Pancreas (tissue), 10 donors: ENCODE results near the gene FBXO38. TPM values are rescaled to one million over a fixed set of nuclear protein-coding genes. Genes with fewer than 3 reads are reported as not detected.

Experiments
- ATAC-seq, 4 donors: fragments of 200-7000 bp; cut with Tn5 transposase; one replicate each; pipeline versions ENCODE4 v1.8.0 to v1.9.1; 2020; ENCODE audit warnings: mild to moderate bottlenecking in 4 of 4, moderate library complexity in 4 of 4
- DNase-seq, 6 donors: peaks; one replicate each; pipeline ENCODE4 v3.0.0-alpha.2; 2020
- FAIRE-seq: peaks from 2 replicates; lab custom pipeline; 2012; peaks lifted over from hg19 to GRCh38; lab: Jason Lieb, UNC
- H3K27ac ChIP-seq, 4 donors: fragments of 200-600 bp; sonication (generic); 1 replicate in 3 of 4; 2 replicates in 1 of 4; pipeline versions ENCODE4 v1.5.0 to v1.8.0; 2020
- H3K27me3 ChIP-seq, 4 donors: fragments of 200-600 bp; one replicate each; pipeline ENCODE4 v1.8.0; 2021
- H3K36me3 ChIP-seq, 3 donors: fragments of 200-600 bp; sonication (generic) in 1 of 3; one replicate each; pipeline versions ENCODE4 v1.5.0 to v1.8.0; 2020 to 2021
- H3K4me1 ChIP-seq, 3 donors: fragments of 200-600 bp; one replicate each; pipeline ENCODE4 v1.8.0; 2021
- H3K4me3 ChIP-seq, 4 donors: fragments of 200-600 bp; sonication (generic) in 2 of 4; one replicate each; pipeline versions ENCODE4 v1.5.0 to v1.8.0; 2020 to 2021
- H3K9me3 ChIP-seq, 4 donors: fragments of 200-600 bp; one replicate each; pipeline ENCODE4 v1.8.0; 2021
- WGBS, 2 donors: extraction: QIAGEN DNeasy Blood & Tissue Kit; methylation state at CpG; one replicate each; pipeline ENCODE4 v1.1.7; 2013; 5-methylcytosine and 5-hydroxymethylcytosine counted together
- intact Hi-C, 3 donors: fragments of 100-400 bp; cut with DNase I; formaldehyde crosslinking; loops; one replicate each; pipeline versions ENCODE4 v1.11.1 to v1.14.2; 2022
- polyA plus RNA-seq, 2 donors: library from polyadenylated mRNA; stranded (reverse); fragments of 200-250 nt; gene quantifications; one replicate each; pipeline ENCODE4 v1.2.3, GENCODE V29; 2013
- total RNA-seq, 6 donors: library from RNA; stranded (reverse); fragmentation: NEBNext Ultra II Directional in 4 of 6; extraction: Animal tissue kit (Norgen Biotek cat#: 25700) in 4 of 6; gene quantifications; one replicate each; pipeline versions ENCODE4 v1.2.1 to v1.2.4, GENCODE V29; 2021 to 2023
- TF ChIP-seq, protein P1 (sequence below), 4 donors: fragments of 200-600 bp; sonication (generic) in 3 of 4; IDR thresholded peaks; one replicate each; pipeline versions ENCODE4 v1.5.0 to v1.8.0; 2021; ENCODE audit warnings: antibody characterized with exemption in 4 of 4
- donor health status: healthy with polysubstance abuse.
- donor health status: DM: no; HTN: no; CAD: no; lungs with moderate emphysema.
- donor health status: DM: no; HTN: no; CAD: no.
- donor health status: control.
- donor health status: control.
- donor health status: Bipolar disorder and iron deficiency.
- donor health status: DM: yes; HTN: yes; CAD: no.
- donor health status: DM: no; HTN: no; CAD: no.
- donor health status: DM: no; HTN: no; CAD: no.
- donor health status: DM: yes; HTN: yes; CAD: no.

FBXO38 gene
- total and polyA plus RNA-seq, 8 donors, result 7.0 to 24.3 (median 15.7) TPM

DNA sequence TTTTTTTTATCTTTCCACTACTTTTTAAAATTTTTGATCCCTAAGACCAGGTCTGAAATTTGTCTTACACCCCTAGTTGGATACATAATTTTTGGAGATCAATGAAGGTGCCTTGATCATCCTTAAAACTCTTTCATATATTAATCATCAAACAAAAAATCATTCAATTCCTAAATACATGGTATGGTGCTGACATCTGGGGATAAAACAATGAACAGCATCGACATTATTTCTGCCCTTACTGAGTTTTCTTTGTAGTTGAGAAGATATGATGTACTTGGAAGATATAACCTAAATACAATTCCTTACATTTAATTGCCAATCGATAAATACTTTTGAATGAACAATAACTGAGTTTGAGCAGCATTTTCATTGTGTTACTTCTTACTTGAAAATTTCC, 30.1 kb upstream of the FBXO38 start:
- FAIRE-seq, result no peak
- TF ChIP-seq, protein P1, sequence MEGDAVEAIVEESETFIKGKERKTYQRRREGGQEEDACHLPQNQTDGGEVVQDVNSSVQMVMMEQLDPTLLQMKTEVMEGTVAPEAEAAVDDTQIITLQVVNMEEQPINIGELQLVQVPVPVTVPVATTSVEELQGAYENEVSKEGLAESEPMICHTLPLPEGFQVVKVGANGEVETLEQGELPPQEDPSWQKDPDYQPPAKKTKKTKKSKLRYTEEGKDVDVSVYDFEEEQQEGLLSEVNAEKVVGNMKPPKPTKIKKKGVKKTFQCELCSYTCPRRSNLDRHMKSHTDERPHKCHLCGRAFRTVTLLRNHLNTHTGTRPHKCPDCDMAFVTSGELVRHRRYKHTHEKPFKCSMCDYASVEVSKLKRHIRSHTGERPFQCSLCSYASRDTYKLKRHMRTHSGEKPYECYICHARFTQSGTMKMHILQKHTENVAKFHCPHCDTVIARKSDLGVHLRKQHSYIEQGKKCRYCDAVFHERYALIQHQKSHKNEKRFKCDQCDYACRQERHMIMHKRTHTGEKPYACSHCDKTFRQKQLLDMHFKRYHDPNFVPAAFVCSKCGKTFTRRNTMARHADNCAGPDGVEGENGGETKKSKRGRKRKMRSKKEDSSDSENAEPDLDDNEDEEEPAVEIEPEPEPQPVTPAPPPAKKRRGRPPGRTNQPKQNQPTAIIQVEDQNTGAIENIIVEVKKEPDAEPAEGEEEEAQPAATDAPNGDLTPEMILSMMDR (IDR thresholded peaks at IDR 0.05), result no peak
- H3K4me3 ChIP-seq, result no peak overlapping the region
- no peak for DNase-seq
- 84 to 87% methylated on average over 2 of the region's 2 CpGs for WGBS, 2 donors
- no peaks in the 10 kb centered on the region for H3K36me3 ChIP-seq
- no peaks in the 10 kb centered on the region for H3K4me1 ChIP-seq
- ATAC-seq, result no peak
- no peaks in the 10 kb centered on the region for H3K27me3 ChIP-seq
- H3K9me3 ChIP-seq, result no peaks in the 10 kb centered on the region
- H3K27ac ChIP-seq, result no peak overlapping the region
- intact Hi-C loops, result no loop called here

DNA sequence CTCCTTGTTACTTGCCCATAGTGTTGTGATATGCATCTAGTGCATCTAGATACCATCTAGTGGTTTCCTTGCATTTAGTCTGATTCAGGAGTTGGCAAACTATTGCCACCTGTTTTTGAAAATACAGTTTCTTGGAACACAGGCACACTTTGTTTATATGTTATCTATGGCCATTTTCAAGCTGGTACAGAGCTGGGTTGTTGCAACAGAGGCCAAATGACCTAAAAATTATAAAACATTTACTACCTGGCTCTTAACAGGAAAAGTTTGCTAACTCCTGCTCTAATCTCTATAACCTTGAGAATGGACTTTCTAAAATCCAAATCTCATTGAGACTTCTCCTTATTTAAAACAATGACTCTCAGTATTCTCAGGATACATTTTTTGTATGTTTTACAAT, 19.4 kb upstream of the FBXO38 start:
- intact Hi-C loops, result no loop called here

DNA sequence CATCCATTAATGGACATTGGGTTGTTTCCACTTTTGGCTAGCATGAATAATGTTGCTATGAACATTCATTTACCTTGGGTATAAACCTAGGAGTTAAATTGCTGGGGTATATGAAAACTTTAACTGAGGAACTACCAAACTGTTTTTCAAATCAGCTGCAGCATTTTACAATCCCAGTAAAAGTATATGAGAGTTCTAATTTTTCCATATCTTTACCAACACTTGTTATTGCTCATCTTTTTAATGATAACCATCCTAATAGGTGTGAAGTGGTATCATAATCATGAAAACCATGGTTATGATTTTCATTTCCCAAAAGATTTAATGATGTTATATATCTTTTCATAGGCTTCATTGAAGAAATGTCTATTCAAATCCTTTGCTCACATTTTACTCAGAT, 15.5 kb upstream of the FBXO38 start:
- no peaks in the 10 kb centered on the region for H3K36me3 ChIP-seq
- ATAC-seq (no peak), FAIRE-seq (no peak), DNase-seq (no peak)
- peaks cover 0 to 11% (median 9%) of the 10 kb centered on the region in 3 donors for H3K4me1 ChIP-seq
- intact Hi-C loops, result no loop called here
- no peak overlapping the region for H3K27ac ChIP-seq
- no peak overlapping the region for H3K4me3 ChIP-seq
- H3K27me3 ChIP-seq, result no peaks in the 10 kb centered on the region
- no peaks in the 10 kb centered on the region for H3K9me3 ChIP-seq
- TF ChIP-seq, protein P1 (IDR thresholded peaks at IDR 0.05), result no peak

More for the DNA sequence above, 19.4 kb upstream of the FBXO38 start:
- no peaks in the 10 kb centered on the region for H3K27me3 ChIP-seq
- TF ChIP-seq, protein P1 (IDR thresholded peaks at IDR 0.05), result no peak
- no peaks in the 10 kb centered on the region for H3K36me3 ChIP-seq
- DNase-seq, result no peak
- no peak overlapping the region for H3K4me3 ChIP-seq
- no peak overlapping the region for H3K27ac ChIP-seq
- ATAC-seq, result peak in 1 of 4 donors; percentile 72
- peaks cover 0 to 11% (median 9%) of the 10 kb centered on the region in 3 donors for H3K4me1 ChIP-seq
- H3K9me3 ChIP-seq, result no peaks in the 10 kb centered on the region
- no peak for FAIRE-seq

DNA sequence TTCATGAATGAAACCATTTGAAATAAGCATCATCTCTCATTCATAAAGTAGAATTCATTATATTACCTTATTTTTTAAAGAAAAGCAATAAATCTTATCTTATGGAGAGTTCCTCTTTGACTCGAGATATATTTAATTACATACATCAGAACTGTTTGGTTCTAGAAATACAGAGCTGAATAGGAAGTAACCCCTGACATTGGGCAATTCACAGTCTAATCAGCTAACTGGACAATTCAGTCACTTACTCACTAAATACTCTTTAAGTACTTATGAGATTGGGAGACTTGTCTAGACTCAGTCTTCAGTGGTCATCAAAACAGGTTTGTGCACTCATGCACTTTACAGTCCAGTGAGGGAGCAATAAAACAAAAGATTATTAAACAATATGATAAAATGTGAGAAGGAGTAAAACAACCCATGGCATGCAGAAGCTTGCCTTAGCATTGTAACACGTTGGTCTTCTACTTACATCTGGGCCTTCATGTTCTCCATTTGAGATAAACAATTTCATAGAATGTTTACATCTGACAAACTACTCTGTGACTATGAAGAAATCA, 11.5 kb upstream of the FBXO38 start:
- TF ChIP-seq, protein P1 (IDR thresholded peaks at IDR 0.05), result no peak
- 65 to 71% methylated on average over 2 of the region's 2 CpGs for WGBS, 2 donors
- no peaks in the 10 kb centered on the region for H3K9me3 ChIP-seq
- H3K4me3 ChIP-seq, result no peak overlapping the region
- H3K36me3 ChIP-seq, result no peaks in the 10 kb centered on the region
- no peaks in the 10 kb centered on the region for H3K27me3 ChIP-seq
- ATAC-seq (no peak), FAIRE-seq (no peak), DNase-seq (no peak)
- no peak overlapping the region for H3K27ac ChIP-seq
- intact Hi-C loops, result no loop called here
- H3K4me1 ChIP-seq, result no peaks in the 10 kb centered on the region

DNA sequence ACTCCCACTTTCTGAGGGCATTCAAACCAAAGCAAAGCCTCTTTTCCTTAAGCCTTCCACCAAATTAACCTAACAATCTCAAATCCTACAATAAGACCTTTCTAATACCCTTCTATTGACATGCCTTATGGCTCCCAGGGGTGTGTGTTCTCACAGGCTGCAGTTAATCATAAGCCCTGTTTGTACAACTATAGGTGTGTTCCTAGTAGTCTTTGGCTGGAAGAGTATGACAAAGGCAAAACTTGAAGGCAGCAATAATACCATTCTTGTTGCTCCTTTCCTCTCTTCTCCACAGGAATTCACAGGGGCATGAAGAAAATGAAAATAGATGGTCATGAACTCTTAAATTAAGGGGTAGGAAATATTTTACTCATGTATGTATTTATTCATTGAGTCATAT, 10.9 kb upstream of the FBXO38 start:
- ATAC-seq (no peak), FAIRE-seq (no peak), DNase-seq (no peak)
- no peaks in the 10 kb centered on the region for H3K9me3 ChIP-seq
- TF ChIP-seq, protein P1 (IDR thresholded peaks at IDR 0.05), result no peak
- H3K4me1 ChIP-seq, result no peaks in the 10 kb centered on the region
- no peaks in the 10 kb centered on the region for H3K36me3 ChIP-seq
- no peak overlapping the region for H3K4me3 ChIP-seq
- H3K27ac ChIP-seq, result no peak overlapping the region
- intact Hi-C loops, result no loop called here
- H3K27me3 ChIP-seq, result no peaks in the 10 kb centered on the region
